HUES48 (cell line): ENCODE results near the gene RNF166.

Experiments used
- H3K27ac ChIP-seq: one replicate; pipeline ENCODE4 v1.7.0; 2013; ENCODE audit warnings: low read depth, low read length, inconsistent platforms
- H3K27me3 ChIP-seq: 2 replicates; pipeline ENCODE4 v1.6.1; 2013; ENCODE audit warnings: mild to moderate bottlenecking, low read length; ENCODE audit not compliant: control insufficient read depth, insufficient read depth
- H3K36me3 ChIP-seq: 2 replicates; pipeline ENCODE4 v1.6.1; 2013; ENCODE audit warnings: low read length; ENCODE audit not compliant: control insufficient read depth, insufficient read depth
- H3K4me1 ChIP-seq: 2 replicates; pipeline ENCODE4 v1.6.1; 2013; ENCODE audit warnings: mild to moderate bottlenecking, low read length; ENCODE audit not compliant: control insufficient read depth, insufficient read depth
- H3K4me3 ChIP-seq: 2 replicates; pipeline ENCODE4 v1.5.1; 2013; ENCODE audit warnings: mild to moderate bottlenecking, low read depth, low read length
- H3K9ac ChIP-seq: 2 replicates; pipeline ENCODE4 v1.6.1; 2013; ENCODE audit warnings: mild to moderate bottlenecking, low read depth, low read length, moderate library complexity
- H3K9me3 ChIP-seq: 2 replicates; pipeline ENCODE4 v1.6.1; 2013; ENCODE audit warnings: low read length; ENCODE audit not compliant: control insufficient read depth, insufficient read depth

RNF166 gene

DNA sequence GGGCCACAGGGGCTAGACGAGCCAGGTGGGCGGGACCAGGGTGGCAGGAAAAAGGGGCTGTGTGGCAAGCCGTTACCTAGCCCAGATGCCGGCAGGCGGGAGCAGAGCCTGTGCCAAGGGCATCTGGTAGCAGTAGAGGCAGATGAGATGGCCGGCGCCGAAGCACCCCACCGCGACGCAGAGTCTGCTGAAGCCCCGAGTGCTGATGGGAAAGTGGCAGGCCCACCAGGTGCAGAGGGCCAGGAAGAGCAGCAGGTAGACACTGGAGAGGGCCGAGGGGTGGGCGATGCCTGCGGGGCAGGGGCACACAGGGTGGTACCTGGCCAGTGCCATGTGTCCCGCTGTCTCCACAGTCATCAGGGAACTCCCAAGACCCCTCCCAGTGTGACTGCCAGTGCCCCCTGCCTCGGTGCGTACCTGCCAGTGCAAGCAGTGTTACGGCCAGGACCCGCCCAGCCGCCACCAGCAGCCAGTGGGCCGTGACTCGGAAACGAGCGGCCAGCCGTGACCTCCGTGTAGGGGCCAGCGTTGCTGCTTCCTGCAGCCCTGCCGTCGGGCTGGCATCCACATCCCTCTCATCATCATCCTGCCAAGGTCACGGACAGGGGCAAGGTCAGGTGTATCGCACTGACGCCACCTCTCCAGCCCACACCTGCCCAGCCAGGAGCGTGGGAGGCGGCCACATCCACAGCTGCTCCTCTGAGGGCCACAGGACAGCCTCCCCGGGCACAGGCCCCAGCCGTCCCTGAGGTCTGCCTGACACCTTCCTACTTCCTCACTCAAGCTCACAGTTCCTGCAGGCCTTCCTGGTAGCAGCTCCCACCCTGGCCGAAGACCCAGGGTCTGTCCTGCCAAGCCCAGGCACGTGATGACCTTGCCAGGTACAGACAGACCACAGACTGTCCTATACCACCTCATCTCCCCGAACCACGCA lies 32.2 kb upstream of the RNF166 start:
- Histone ChIP-seq H3K9me3 (no peaks in the 10 kb centered on the region), H3K9ac (no peak overlapping the region), H3K36me3 (peaks cover 9% of the 10 kb centered on the region; the same call in 1 of the 2 replicates), H3K27me3 (no peaks in the 10 kb centered on the region), H3K27ac (no peak overlapping the region), H3K4me3 (no peak overlapping the region), H3K4me1 (no peaks in the 10 kb centered on the region)

DNA sequence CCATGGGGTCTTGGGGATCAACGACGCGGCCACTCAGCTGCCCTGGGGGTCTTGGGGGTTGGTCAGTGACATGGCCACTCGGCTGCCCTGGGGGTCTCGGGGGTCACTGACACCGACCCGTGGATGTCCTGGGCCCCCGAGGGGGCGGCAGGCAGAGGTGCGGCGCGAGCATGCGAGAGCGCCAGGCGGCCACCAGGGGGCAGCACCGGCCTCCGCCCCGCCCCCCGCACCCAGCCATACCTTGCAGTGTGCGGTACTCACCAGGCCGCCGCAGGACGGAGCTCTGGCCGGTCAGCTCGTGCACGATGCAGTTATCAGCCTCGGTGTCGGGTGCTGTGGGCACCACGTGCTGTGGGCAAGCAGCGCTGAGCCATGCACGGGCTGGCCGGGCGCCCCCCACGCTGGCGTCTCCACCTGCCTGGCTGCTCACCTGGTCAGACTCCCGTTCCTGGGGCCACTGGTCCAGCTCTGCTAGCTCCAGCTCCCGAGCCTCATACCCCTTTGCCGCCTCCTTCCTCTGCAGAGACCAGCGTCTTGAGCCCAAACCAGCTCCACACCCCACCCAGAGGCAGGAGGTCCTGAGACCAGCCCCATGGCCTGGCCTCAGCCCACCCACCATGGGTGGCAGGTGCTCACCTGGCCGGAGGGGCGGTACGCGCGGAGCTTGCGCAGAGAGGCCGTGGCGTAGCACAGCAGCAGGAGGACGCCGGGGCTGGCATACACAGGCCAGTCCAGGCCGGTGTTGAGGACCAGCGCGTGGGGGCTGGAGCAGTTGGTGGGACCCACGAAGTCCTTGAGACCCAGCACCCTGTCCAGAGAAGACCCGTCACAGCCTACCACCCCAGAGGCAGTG lies 31.3 kb upstream of the RNF166 start:
- no peaks in the 10 kb centered on the region for H3K9me3 ChIP-seq
- no peaks in the 10 kb centered on the region for H3K27me3 ChIP-seq
- no peak overlapping the region for H3K9ac ChIP-seq
- H3K4me3 ChIP-seq = no peak overlapping the region
- H3K27ac ChIP-seq = no peak overlapping the region
- H3K36me3 ChIP-seq = peaks cover 15% of the 10 kb centered on the region; the same call in 1 of the 2 replicates
- H3K4me1 ChIP-seq = no peaks in the 10 kb centered on the region

DNA sequence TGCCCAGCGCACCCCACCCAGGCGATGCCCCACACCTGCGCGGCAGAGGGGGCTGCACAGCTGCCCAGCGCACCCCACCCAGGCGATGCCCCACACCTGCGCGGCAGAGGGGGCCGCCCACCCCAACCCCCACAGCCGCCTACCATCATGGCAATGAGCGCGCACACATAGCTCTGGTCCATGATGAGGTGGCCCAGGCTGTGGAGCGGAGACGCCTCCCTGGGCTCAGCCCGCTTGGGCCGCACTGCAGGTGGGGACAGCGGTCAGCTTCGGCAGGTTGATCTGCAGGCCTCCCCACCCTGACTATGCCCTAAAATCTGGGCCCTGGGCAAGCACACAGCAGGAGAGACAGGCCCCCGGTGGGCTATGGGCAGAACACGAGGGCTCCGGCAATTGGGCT lies 30.3 kb upstream of the RNF166 start:
- Histone ChIP-seq H3K4me3 (no peak overlapping the region), H3K9me3 (no peaks in the 10 kb centered on the region), H3K4me1 (no peaks in the 10 kb centered on the region), H3K36me3 (peaks cover 15% of the 10 kb centered on the region; the same call in 1 of the 2 replicates), H3K27me3 (no peaks in the 10 kb centered on the region), H3K27ac (no peak overlapping the region), H3K9ac (no peak overlapping the region)

DNA sequence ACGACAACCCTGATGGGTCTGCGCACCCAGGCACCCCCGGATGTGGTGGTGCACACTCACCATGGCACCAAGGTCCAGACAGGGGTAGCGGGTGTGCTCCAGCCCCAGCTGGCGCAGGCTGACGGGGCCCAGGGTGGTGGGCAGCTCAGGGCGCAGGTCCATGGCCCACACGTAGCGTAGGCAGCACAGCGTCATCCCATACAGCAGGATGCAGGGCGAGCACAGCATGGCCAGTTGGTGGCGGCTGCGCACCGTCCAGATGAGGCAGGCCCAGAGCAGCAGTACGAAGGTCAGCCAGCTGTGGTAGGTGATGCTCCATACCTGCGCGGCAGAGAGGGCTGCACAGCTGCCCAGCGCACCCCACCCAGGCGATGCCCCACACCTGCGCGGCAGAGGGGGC lies 29.9 kb upstream of the RNF166 start:
- H3K9me3 ChIP-seq = no peaks in the 10 kb centered on the region
- H3K4me1 ChIP-seq = no peaks in the 10 kb centered on the region
- no peaks in the 10 kb centered on the region for H3K27me3 ChIP-seq
- H3K27ac ChIP-seq = no peak overlapping the region
- H3K36me3 ChIP-seq = peaks cover 15% of the 10 kb centered on the region; the same call in 1 of the 2 replicates
- H3K4me3 ChIP-seq = no peak overlapping the region
- H3K9ac ChIP-seq = no peak overlapping the region

DNA sequence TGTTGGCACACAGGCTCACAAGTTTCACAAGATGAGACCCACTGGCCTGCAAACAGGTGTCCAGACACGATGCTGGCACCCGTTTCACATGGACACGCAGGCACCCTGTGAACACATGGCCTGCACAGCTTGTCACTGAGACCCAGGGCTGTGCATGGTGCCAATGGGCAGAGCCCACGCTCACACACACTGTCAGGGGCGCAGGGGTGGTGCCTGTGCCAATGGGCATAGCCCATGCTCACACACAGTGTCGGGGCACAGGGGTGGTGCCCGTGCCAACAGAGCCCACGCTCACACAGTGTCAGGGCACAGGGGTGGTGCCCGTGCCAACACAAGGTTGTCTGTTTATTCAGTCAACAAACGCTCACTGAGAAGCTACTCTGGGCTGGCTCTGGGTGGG lies 29.4 kb upstream of the RNF166 start:
- Histone ChIP-seq H3K9ac (no peak overlapping the region), H3K36me3 (peaks cover 15% of the 10 kb centered on the region; the same call in 1 of the 2 replicates), H3K4me1 (no peaks in the 10 kb centered on the region), H3K27me3 (no peaks in the 10 kb centered on the region), H3K27ac (no peak overlapping the region), H3K9me3 (no peaks in the 10 kb centered on the region), H3K4me3 (no peak overlapping the region)

DNA sequence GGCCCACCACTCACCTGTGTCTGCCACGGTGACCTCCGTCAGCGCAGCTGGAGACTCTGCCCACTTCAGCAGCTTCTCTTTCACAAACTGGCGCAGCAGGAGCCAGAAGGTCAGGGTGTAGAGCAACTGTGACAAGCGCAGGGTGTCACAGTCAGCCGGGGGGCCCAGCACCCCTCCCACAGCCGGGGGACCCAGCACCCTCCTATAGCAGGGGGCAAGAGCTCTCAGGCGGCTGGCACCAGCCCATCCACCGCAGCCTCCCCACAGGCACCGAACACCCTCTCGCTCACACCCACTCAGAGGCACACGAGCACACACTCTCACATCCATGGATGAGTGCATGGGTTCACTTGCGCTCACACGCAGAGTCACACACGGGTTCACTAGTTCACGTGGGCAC lies 28.9 kb upstream of the RNF166 start:
- Histone ChIP-seq H3K9me3 (no peaks in the 10 kb centered on the region), H3K4me3 (no peak overlapping the region), H3K9ac (no peak overlapping the region), H3K36me3 (peaks cover 15% of the 10 kb centered on the region; the same call in 1 of the 2 replicates), H3K27ac (no peak overlapping the region), H3K27me3 (no peaks in the 10 kb centered on the region), H3K4me1 (no peaks in the 10 kb centered on the region)

DNA sequence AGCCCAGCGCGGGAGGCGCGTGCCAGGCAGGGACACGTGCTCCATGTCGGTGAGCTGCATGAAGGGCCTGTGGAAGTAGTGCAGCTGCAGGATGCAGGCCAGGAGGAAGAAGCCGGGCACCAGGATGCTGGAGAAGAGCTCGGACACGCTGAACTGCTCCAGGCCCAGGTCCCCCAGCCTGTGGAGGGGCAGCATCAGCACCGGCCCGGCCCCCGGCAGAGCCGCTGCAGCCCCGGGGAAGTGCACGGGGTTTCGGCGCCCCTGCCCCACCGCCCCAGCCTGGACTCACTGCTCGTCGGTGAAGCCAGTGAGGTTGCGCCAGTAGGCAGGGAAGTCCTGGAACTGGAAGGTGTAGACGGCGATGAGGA lies 28.1 kb upstream of the RNF166 start:
- Histone ChIP-seq H3K4me3 (no peak overlapping the region), H3K36me3 (peaks cover 15% of the 10 kb centered on the region; the same call in 1 of the 2 replicates), H3K27ac (no peak overlapping the region), H3K27me3 (no peaks in the 10 kb centered on the region), H3K9me3 (no peaks in the 10 kb centered on the region), H3K9ac (no peak overlapping the region), H3K4me1 (no peaks in the 10 kb centered on the region)

DNA sequence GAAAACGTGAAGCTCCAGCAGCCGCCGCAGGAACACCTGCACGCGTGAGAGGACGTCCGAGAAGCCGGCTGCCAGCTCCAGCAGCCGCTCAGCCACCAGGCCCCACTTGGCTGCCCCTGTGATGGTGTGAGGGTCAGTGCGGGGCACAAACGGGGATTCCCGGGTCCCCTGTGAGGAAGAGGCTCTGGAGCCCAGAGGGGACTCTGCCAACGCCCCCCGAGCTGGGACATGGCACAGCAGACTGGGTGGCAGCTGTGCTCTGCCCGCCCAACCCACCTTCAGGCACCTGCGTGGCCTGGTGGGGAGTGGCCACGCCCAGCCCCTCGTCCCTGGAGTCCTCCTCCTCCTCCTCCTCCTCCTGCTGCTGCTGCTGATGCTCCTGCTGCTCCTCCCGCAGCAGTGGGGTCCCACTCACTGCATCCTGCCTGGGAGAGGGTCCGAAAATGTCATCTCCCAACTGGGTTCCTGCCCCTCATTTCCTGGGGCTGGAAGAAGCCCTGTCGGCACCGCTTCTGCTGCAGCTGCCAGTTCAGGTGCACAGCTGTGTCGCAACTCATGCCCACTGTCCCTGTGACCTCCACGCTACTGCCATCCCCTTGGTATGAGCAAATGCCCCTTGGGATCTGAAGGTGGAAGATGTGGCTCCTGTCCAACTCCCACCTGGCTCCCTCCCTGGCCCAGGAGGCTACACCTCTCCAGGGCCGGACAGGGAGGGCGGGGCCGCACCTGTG lies 27.6 kb upstream of the RNF166 start:
- Histone ChIP-seq H3K4me1 (no peaks in the 10 kb centered on the region), H3K4me3 (no peak overlapping the region), H3K9ac (no peak overlapping the region), H3K27me3 (no peaks in the 10 kb centered on the region), H3K9me3 (no peaks in the 10 kb centered on the region), H3K36me3 (peaks cover 15% of the 10 kb centered on the region; the same call in 1 of the 2 replicates), H3K27ac (no peak overlapping the region)

DNA sequence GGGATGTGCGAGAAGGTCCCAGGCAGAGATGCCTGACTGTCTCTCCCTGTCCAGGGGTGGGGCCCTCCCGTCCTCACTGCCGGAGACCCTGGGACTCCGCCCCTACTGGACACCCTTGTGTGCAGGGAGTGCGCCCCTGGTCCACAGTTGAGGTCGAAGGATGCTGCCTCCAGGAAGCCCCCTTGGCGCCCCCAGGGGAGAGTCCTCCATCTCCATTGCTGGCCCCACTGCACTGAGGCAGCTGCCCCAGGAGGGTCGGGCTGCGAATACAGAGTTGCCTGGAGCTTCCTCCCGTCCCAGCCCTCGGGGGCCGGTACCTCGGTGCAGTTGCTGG lies 26.7 kb upstream of the RNF166 start:
- H3K27ac ChIP-seq = no peak overlapping the region
- peaks cover 15% of the 10 kb centered on the region; the same call in 1 of the 2 replicates for H3K36me3 ChIP-seq
- H3K4me1 ChIP-seq = no peaks in the 10 kb centered on the region
- H3K9ac ChIP-seq = no peak overlapping the region
- no peaks in the 10 kb centered on the region for H3K27me3 ChIP-seq
- H3K4me3 ChIP-seq = no peak overlapping the region
- H3K9me3 ChIP-seq = no peaks in the 10 kb centered on the region

DNA sequence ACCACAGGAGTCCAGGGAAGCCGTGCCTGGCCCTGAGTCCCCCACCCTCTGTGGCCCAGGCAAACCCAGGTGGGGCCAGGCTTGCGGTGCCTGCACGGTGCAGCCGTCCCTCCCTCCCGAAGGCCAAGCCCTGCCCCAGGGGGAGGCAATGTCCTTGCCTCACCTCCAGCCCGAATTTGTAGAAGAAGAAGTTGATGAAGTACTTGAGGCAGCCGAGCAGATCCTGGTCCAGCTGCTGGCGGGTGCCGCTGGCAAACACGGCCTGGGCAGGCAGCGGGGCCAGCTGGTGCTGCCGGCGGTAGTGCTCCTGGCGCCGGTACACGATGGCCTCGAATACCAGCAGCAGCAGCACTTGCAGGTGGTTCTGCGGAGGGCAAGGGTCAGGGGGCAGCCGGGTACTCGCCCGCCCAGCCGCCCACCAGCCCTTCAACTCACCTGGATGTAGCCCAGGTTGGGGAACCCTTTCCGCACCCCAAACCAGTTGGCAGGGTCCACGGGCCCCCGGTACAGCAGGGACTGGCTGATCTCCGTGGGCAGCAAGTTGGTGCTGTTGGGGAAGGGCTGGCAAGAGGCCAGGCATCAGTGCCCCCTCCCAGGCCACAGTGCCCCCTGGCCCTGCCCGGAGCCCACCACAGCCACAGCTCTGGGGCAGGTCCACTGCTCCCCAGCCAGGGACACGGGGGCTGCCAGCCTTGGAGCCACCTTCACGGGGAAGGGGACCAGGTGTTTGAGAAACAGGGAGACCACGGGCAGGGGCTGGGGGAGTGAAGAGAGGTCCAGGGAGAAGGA lies 26.2 kb upstream of the RNF166 start:
- peaks cover 20% of the 10 kb centered on the region; the same call in 1 of the 2 replicates for H3K36me3 ChIP-seq
- H3K4me1 ChIP-seq = no peaks in the 10 kb centered on the region
- no peak overlapping the region for H3K9ac ChIP-seq

More for the DNA sequence above, 26.2 kb upstream of the RNF166 start:
- Histone ChIP-seq H3K9me3 (no peaks in the 10 kb centered on the region), H3K27ac (no peak overlapping the region), H3K27me3 (no peaks in the 10 kb centered on the region), H3K4me3 (no peak overlapping the region)
